Measurements from ENCODE around the gene FLT1.

Gene FLT1

DNA sequence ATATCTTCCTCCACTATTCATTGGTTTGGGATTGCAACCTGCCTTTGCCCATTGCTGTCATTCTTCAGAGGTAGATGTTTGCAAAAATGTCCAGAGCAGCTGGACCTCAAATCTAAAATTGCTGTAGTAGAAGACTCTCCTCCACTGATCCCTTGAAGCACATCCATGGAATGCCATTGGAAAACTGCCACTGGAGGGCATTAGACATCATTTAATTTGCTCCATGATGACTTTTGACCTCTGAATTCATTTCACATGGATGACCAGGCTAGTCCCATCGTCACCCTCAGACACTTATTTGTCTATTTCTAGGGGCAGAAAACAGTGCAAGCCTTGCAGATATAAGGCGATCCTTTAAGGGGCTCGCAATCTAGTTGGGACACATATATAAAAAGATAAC is 33.9 kb upstream of the FLT1 start:
- Histone ChIP-seq H3K27ac (no peak overlapping the region), H3K4me3 (no peak overlapping the region)

GRCh38 chr13:28528388-28528787 is 33.5 kb upstream of the FLT1 start:
- no peak overlapping the region for H3K27ac ChIP-seq

GRCh38 chr13:28527629-28528028 is 32.7 kb upstream of the FLT1 start:
- no peak overlapping the region for H3K27ac ChIP-seq
- H3K4me3 ChIP-seq: no peak overlapping the region

More at GRCh38 chr13:28528388-28528787, 33.5 kb upstream of the FLT1 start:
- no peak overlapping the region for H3K4me3 ChIP-seq

GRCh38 chr13:28526876-28527275 is 31.9 kb upstream of the FLT1 start:
- no peak overlapping the region for H3K4me3 ChIP-seq

GRCh38 chr13:28522871-28523270 is 27.9 kb upstream of the FLT1 start:
- H3K4me3 ChIP-seq: no peak overlapping the region
- no peak overlapping the region for H3K27ac ChIP-seq

More at GRCh38 chr13:28526876-28527275, 31.9 kb upstream of the FLT1 start:
- H3K27ac ChIP-seq: no peak overlapping the region

DNA sequence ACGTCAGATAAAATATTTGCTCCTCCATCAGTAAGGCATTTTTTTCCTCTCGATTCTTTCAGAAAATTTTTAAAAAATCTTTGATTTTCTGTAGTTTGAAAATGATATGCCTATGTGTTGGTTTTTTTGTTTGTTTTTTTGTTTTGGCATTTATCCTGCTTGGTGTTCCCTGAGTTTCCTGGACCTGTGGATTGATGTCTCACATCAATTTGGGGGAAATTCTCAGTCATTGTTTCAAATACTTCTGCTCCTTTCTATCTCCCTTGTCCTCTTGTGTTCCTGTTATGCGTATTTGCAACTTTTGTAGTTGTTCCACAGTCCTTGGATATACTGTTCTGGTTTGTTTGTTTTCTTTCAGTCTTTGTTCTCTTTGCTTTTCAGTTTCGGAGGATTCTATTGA is 18.8 kb upstream of the FLT1 start:
- Histone ChIP-seq H3K27ac (no peak overlapping the region), H3K4me3 (no peak overlapping the region)

GRCh38 chr13:28510542-28510941 is 15.6 kb upstream of the FLT1 start:
- H3K4me3 ChIP-seq: no peak overlapping the region
- no peak overlapping the region for H3K27ac ChIP-seq

GRCh38 chr13:28510066-28510465 is 15.1 kb upstream of the FLT1 start:
- H3K4me3 ChIP-seq: no peak overlapping the region
- H3K27ac ChIP-seq: no peak overlapping the region

DNA sequence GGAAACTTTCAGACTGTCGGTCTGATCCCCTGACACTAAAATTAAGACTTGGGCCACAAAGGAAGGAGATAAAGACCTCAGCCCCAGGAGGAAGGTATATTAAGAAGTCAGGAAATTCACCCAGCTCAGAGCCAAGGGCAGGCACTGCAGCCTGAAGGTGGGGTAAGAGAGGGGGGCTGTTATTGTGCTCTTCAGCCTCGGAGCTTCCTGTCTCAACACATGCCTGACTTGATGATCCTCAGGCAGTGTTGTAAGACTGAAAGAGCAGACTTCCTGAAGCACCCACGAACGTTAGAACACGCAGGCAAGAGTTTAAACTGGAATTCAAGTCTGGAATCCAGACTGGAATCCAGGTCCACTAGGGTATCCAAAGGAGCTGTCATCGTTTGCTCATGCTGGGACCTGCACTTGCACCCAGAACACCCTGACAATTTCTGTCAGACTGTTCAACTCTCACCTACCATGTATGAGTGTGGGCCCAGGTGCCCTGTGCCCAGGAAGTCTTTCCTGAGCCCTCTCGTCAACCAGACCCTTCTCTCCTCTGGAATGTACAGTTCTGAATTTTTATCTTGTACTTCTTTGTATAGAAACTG is 10.7 kb upstream of the FLT1 start:
- Histone ChIP-seq H3K27ac (no peak overlapping the region), H3K4me3 (no peak overlapping the region)

- H3K27ac ChIP-seq: no peak overlapping the region
- no peak overlapping the region for H3K4me3 ChIP-seq
Observed at GRCh38 chr13:28503182-28503967, 8.4 kb upstream of the FLT1 start.

GRCh38 chr13:28501547-28501946 is 6.6 kb upstream of the FLT1 start:
- H3K4me3 ChIP-seq: no peak overlapping the region
- no peak overlapping the region for H3K27ac ChIP-seq

DNA sequence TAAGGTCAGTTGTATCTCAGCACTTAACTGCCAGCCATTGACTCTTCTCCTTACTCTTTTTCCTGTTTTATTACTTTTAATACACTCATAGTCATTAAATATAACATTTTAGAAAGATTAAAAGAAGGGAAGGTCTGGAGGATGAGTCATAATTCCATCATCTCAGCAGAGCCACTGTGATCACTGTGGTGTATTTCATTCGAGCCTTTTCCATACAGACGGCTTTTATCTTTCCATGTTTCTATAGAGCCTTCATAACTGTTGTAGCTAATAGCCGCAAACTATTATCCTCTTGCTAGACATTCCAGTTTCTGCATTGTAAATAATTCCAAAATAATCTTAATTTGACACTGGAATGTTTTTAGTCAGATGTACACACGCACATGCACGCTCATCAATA is 4.7 kb upstream of the FLT1 start:
- no peak overlapping the region for H3K27ac ChIP-seq
- no peak overlapping the region for H3K4me3 ChIP-seq

DNA sequence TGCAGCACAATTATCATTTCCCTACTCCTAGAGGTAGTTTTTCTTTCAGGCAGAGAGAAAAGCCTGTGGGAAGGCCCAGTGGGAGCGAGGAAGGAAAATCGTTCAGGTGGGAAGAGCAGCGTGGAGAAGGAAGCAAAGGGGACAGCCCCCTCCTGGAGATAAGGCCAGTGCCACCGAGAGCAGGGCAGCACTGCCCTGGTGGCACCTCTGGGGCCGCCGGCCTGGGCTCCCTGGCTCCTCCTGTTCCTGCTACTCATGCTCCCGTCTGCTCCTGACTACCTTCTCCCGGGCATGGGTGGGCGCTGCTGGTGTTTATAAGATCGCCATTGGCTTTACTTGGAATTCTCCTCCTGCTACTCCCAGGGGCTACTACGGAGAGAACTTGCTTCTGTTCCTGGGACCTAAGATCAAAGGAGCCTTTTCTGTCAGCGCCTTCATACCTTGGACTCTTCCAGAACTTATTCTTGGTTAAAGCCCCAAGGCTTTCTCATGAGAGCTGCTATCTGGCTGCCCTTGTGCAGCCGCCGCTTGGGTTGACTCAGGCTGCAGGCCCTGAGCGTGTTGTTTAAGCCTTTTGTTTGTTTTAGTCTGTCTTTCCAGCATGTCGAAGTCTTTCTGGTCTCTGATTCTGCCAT is 3.7 kb upstream of the FLT1 start:
- Histone ChIP-seq H3K27ac (no peak overlapping the region), H3K4me3 (no peak overlapping the region)

GRCh38 chr13:28497143-28497876 is 2.4 kb upstream of the FLT1 start:
- Histone ChIP-seq H3K4me3 (no peak overlapping the region), H3K27ac (no peak overlapping the region)

DNA sequence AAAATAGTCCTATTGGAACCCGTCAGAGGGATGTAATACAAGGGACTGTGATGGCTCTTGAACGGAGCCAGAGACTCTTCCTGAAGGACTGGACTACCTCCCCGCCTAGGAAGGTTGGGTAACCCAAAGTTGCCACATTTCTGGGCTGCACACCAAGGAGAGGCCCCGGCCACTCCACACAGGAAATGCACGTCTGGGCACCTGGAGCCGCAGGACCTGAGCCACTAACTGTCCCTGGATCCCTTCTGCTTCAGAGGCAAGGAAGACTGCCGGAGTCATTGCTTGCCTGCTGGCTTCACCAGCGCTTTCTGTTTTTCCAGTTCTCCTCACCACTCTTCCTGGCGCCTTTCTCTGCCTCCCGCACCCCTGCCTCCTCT is 1.2 kb upstream of the FLT1 start:
- Histone ChIP-seq H3K27ac (no peak overlapping the region), H3K4me3 (no peak overlapping the region)

GRCh38 chr13:28495538-28496187 is 735 bp upstream of the FLT1 start:
- peak overlapping the region; percentile 33 to 48 (median 42) for H3K4me3 ChIP-seq
- H3K27ac ChIP-seq: peak overlapping the region in 7 of 21 experiments; percentile 4 to 76 (median 60)

- peak overlapping the region in 15 of 21 experiments; percentile 8 to 76 (median 53) for H3K27ac ChIP-seq
- H3K4me3 ChIP-seq: peak overlapping the region; percentile 33 to 48 (median 42)
Observed at GRCh38 chr13:28494504-28494777, 487 bp downstream of the FLT1 start.

DNA sequence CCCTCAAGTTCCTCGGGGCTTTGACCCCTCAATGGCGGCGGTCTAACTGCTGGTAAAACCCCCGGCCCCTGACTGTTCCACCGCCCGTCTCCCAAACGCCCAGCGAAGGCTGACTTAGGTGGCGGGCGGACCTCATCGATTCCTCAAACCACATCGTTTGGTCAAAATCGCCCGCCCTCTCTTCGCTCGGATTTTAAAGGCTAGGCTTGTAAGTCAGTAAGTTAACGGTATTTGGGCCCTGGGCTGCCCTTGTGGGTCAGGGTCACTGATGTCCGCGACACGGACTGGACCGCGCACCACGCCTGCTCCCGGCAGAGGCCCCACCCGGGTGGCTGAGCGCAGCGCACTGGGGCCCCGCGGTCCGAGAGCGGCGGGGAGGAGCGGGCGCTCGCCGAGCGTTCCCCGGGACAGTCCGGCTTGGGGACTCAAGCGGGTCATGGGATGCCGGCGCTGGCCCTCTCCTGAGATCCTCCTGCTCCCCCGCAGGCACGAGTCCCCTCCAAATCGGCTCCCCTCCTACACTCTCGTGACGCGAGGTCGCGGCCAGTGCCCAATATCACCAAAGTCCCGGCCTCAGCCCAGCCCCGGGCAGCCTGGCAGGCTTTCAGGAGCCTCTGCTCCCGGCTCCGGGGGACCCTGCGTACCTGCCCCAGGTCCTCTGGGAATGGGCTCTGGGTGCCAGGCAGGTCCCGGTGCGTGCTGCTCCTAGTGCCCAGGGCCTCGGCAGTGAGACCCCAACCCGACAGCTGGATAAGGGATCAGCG is 1.0 kb downstream of the FLT1 start:
- Histone ChIP-seq H3K27ac (peak overlapping the region in 11 of 21 experiments; percentile 1 to 76 (median 37)), H3K4me3 (peak overlapping the region; percentile 33 to 48 (median 42))

Measured in skin epidermis (tissue), 12 donors.